WTC11 (cell line): ENCODE results near the gene ZNF485. TPM values are rescaled to one million over a fixed set of nuclear protein-coding genes. Genes with fewer than 3 reads are reported as not detected.

ENCODE experiments used
- AR ChIP-seq: fragments of 250-450 bp; sonication (Bioruptor Pico); IDR thresholded peaks from 2 replicates; pipeline ENCODE4 v1.9.0; 2021; ENCODE audit warnings: mild to moderate bottlenecking
- ATF1 ChIP-seq: sonication (generic); formaldehyde crosslinking; IDR thresholded peaks from 2 replicates; pipeline ENCODE4 v1.8.1; 2023; ENCODE audit warnings: mild to moderate bottlenecking, moderate library complexity, missing genetic modification reagents
- CDX4 ChIP-seq: fragments of 250-450 bp; sonication (Bioruptor Pico); IDR thresholded peaks from 2 replicates; pipeline ENCODE4 v1.9.0; 2021; ENCODE audit warnings: moderate library complexity, mild to moderate bottlenecking, inconsistent platforms, borderline replicate concordance
- CTCF ChIP-seq: fragments of 200-600 bp; IDR thresholded peaks from 2 replicates; pipeline ENCODE4 v1.8.0; 2022; ENCODE audit warnings: antibody characterized with exemption
- EMX1 ChIP-seq: fragments of 250-450 bp; sonication (Bioruptor Pico); IDR thresholded peaks from 2 replicates; pipeline ENCODE4 v1.8.0; 2021; ENCODE audit warnings: mild to moderate bottlenecking
- FOXK1 ChIP-seq: sonication (generic); formaldehyde crosslinking; IDR thresholded peaks from 2 replicates; pipeline ENCODE4 v1.8.0; 2022; ENCODE audit warnings: mild to moderate bottlenecking, moderate library complexity, missing genetic modification reagents
- GTF2I ChIP-seq: fragments of 250-450 bp; sonication (Bioruptor Pico); conservative IDR thresholded peaks from 2 replicates; pipeline ENCODE4 v1.4.0; 2021; ENCODE audit warnings: mild to moderate bottlenecking
- JAZF1 ChIP-seq: fragments of 250-450 bp; sonication (Bioruptor Pico); IDR thresholded peaks from 2 replicates; pipeline ENCODE4 v1.9.0; 2021; ENCODE audit warnings: moderate library complexity, mild to moderate bottlenecking, inconsistent platforms
- MAX ChIP-seq: sonication (generic); formaldehyde crosslinking; IDR thresholded peaks from 2 replicates; pipeline ENCODE4 v1.8.0; 2022; ENCODE audit warnings: mild to moderate bottlenecking, missing genetic modification reagents
- MXD4 ChIP-seq: fragments of 250-450 bp; sonication (Bioruptor Pico); IDR thresholded peaks from 2 replicates; pipeline ENCODE4 v1.8.0; 2021; ENCODE audit warnings: mild to moderate bottlenecking, moderate library complexity, borderline replicate concordance
- NFYB ChIP-seq: sonication (generic); formaldehyde crosslinking; conservative IDR thresholded peaks from 2 replicates; pipeline ENCODE4 v1.8.0; 2022; ENCODE audit warnings: low read depth, missing genetic modification reagents
- NR1H2 ChIP-seq: sonication (generic); formaldehyde crosslinking; IDR thresholded peaks from 2 replicates; pipeline ENCODE4 v1.9.0; 2021; ENCODE audit warnings: mild to moderate bottlenecking, moderate library complexity, missing genetic modification reagents
- PRDM15 ChIP-seq: sonication (generic); formaldehyde crosslinking; IDR thresholded peaks from 2 replicates; pipeline ENCODE4 v1.8.0; 2022; ENCODE audit warnings: missing genetic modification reagents
- SMAD3 ChIP-seq: sonication (generic); formaldehyde crosslinking; IDR thresholded peaks from 2 replicates; pipeline ENCODE4 v1.8.0; 2022; ENCODE audit warnings: missing genetic modification reagents, mild to moderate bottlenecking, borderline replicate concordance
- STAT6 ChIP-seq: sonication (generic); formaldehyde crosslinking; conservative IDR thresholded peaks from 2 replicates; pipeline ENCODE4 v1.8.1; 2023; ENCODE audit warnings: mild to moderate bottlenecking, low read depth, missing genetic modification reagents, moderate library complexity
- TCF7 ChIP-seq: sonication (generic); formaldehyde crosslinking; IDR thresholded peaks from 2 replicates; pipeline ENCODE4 v1.8.0; 2022; ENCODE audit warnings: mild to moderate bottlenecking, low read depth, missing genetic modification reagents, moderate library complexity
- TP53 ChIP-seq: sonication (generic); formaldehyde crosslinking; IDR thresholded peaks from 2 replicates; pipeline ENCODE4 v1.8.1; 2023; ENCODE audit warnings: mild to moderate bottlenecking, missing genetic modification reagents
- ZBTB21 ChIP-seq: sonication (generic); formaldehyde crosslinking; IDR thresholded peaks from 2 replicates; pipeline ENCODE4 v1.8.1; 2023; ENCODE audit warnings: mild to moderate bottlenecking, missing genetic modification reagents, borderline replicate concordance
- ZMAT4 ChIP-seq: fragments of 250-450 bp; sonication (Bioruptor Pico); IDR thresholded peaks from 2 replicates; pipeline ENCODE4 v1.9.0; 2021; ENCODE audit warnings: mild to moderate bottlenecking
- ZNF138 ChIP-seq: sonication (generic); formaldehyde crosslinking; conservative IDR thresholded peaks from 2 replicates; pipeline ENCODE4 v1.8.1; 2022; ENCODE audit warnings: mild to moderate bottlenecking, moderate library complexity, missing genetic modification reagents
- ZNF263 ChIP-seq: sonication (generic); formaldehyde crosslinking; IDR thresholded peaks from 2 replicates; pipeline ENCODE4 v1.8.1; 2022; ENCODE audit warnings: low read depth, mild to moderate bottlenecking, moderate library complexity, missing genetic modification reagents
- ZNF396 ChIP-seq: fragments of 250-450 bp; sonication (Bioruptor Pico); IDR thresholded peaks from 2 replicates; pipeline ENCODE4 v1.8.0; 2021; ENCODE audit warnings: mild to moderate bottlenecking, moderate library complexity, borderline replicate concordance
- ZSCAN18 ChIP-seq: fragments of 250-450 bp; sonication (Bioruptor Pico); IDR thresholded peaks from 2 replicates; pipeline ENCODE4 v2.1.2; 2022; ENCODE audit warnings: mild to moderate bottlenecking, moderate library complexity
- total RNA-seq: library from RNA; stranded (reverse); gene quantifications from 3 replicates; pipeline ENCODE4 v1.2.3, GENCODE V29; 2021

Gene ZNF485
- total RNA-seq, 1 experiment from 2014 or later, result 9.6 TPM

GRCh38 chr10:43574001-43574892, 32.0 kb upstream of the ZNF485 start, which contains the start of gene ZNF239 (continued):
- TF ChIP-seq AR (CRISPR knock-in tag) (no peak), CTCF (no peak; the same call in 1 of the 2 replicates), PRDM15 (peak; percentile 70), ATF1 (CRISPR knock-in tag) (no peak), NR1H2 (no peak), ZSCAN18 (CRISPR knock-in tag) (no peak), JAZF1 (no peak), SMAD3 (CRISPR knock-in tag) (peak; percentile 92; the same call in 1 of the 2 replicates), CDX4 (CRISPR knock-in tag) (no peak), ZMAT4 (CRISPR knock-in tag) (no peak), TP53 (CRISPR knock-in tag) (peak; percentile 96), GTF2I (CRISPR knock-in tag) (no peak), ZBTB21 (peak; percentile 76; the same call in 1 of the 2 replicates), NFYB (peak; percentile 43), ZNF138 (CRISPR knock-in tag) (no peak), FOXK1 (peak; percentile 92), EMX1 (CRISPR knock-in tag) (no peak), STAT6 (no peak), MXD4 (CRISPR knock-in tag) (no peak), ZNF263 (peak; percentile 86), TCF7 (CRISPR knock-in tag) (peak; percentile 94), ZNF396 (CRISPR knock-in tag) (no peak), MAX (CRISPR knock-in tag) (peak; percentile 97)
